HG03196 (cell line): ENCODE measurements around the gene HTRA3.

Experiments used
- ATAC-seq: cut with Tn5 transposase; IDR thresholded peaks from one replicate; pipeline ENCODE4 v1.9.1; 2021; ENCODE audit not compliant: unreplicated experiment

Gene HTRA3

DNA sequence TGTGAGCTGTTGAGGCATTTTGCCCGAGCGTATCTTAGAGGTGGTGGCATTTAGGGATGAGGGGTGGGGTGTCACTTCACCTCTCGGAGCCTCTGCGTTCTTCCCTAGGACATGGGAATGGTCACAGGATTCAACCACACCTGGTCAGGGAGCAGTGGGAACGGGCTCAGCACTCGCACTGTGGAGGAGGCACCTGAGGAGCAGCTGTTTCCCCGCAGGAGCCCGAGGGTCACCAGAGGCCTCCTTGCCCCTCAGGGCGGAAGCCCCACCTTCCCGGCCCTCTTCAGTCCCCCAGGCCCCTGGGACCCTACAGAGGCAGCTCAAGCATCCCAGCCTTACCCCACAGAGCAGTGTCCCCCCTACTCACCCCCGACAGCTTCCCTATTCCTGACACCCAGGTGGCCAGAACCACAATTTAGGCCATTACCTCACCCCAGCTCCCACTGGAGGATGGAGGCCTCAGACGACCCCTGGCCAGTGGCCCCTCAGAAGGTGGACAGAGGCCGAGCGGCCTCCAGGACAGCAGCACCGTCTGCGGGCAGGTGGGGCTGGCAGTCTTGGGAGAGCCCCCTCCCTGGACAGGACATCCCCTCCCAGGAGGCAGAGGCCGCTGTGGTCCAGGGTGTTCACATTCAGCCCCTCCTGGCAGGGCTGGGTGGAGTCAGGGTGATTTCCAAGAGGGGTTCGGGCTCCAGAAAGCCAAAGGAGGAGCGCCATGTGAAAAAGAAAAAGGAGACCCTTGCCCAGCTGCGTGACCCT, 4.2 kb upstream of the HTRA3 start:
- ATAC-seq = no peak

DNA sequence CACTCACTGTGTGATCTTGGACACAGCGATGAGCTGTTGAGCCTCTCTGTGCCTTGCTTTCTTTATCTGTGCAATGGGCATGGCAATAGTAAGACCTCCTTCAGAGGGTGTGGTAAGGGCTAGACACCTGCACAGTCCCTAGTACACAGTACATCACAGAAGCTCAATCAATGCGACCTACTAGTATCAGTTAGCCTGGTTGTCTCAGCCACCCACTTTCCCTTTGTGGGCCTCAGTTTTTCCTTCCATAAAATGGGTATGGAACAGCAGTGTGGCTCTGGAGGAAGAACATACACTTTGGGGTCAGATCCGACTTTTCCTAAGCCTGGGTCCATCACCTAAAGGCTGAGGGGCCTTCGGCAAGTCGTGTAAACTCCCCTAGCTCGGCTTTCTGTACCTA, 3.5 kb upstream of the HTRA3 start:
- ATAC-seq = no peak

DNA sequence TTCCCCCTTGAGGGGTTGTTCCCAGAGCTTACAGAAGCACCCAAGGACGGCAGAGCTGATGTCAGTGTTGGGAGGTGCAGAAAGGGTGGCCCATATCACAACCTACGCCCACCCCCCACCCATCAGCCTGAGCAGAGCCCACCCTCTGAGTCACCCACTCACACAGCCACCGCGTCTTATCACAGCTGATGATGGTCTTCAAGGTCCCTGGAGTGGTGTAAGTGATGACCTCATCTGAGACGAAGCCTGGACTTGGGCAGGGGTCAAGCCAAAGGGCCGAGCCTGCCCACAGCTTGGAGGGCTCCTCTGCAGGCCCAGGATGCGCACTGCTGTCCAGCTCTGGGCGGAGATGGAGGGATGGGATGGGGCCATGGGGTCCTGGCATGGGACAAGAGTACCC, 3.0 kb upstream of the HTRA3 start:
- ATAC-seq = no peak

DNA sequence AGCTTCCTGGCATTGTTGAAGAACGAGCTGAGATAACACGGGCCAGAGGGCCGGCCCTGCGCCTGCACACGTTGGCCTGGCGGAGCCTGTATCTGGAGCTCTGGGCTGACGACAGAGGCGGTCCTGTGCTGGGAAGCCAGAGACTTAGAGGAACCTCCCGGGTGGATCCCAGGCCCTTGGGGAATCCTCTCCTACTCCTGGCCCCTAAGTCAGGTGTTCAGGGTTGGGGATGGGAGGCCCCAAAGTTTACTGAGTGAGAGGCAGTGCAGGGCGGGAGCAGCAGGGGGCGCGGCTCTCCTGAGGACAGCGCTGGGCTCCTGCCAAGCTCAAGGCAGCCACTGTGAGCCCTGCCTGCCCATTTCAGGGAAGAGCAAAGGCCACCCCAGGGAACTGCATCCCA, 2.5 kb upstream of the HTRA3 start:
- no peak for ATAC-seq

DNA sequence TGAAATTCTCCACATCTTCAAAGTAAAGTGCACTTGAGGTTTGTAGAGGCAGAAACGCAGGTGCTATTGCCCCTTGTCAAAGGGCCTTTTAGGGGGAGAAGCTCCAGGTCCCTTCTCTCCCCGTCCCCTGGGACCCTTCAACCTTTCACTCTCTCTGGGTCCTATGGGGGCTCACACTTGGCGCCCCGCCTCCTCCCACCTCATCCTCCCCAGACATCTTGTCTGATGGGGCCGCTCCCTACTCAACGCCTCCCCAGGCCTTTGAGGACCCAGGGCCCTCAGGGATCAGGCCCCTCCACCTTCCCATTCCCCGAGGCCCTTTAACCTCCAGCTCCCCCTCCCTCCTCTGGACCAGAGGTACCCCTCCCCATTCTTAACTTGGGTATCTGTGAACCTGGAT, 1.3 kb upstream of the HTRA3 start:
- no peak for ATAC-seq

DNA sequence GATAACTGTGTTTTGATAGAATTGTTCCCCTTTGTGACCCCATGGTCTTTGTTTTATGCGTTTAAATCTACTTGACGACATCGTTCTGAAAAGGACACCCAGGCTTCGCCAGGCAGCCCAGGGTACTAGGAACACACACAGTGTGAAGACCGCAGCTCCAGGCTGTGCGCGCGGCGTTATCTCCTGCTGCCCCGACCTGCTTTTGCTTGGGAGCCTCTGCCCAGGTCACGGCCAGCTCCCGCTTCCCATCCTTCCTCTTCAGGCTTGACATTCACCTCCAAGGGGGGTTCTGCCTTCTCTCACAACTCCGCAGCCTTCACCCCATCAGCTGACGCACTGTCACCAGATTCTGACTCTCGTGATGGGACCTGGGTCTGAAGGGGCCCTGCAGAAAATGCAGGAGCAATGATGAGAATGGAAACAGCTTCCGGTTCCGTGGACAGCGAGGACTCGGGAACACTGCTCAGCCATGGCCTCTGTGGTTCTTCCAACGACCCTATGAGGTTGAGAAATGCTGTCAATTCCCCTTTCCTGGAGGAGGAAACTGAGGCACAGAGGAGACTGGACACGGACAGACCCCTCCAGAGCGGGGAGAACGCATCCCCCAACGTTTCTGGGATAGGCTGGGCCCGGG, 536 bp upstream of the HTRA3 start:
- ATAC-seq = no peak

DNA sequence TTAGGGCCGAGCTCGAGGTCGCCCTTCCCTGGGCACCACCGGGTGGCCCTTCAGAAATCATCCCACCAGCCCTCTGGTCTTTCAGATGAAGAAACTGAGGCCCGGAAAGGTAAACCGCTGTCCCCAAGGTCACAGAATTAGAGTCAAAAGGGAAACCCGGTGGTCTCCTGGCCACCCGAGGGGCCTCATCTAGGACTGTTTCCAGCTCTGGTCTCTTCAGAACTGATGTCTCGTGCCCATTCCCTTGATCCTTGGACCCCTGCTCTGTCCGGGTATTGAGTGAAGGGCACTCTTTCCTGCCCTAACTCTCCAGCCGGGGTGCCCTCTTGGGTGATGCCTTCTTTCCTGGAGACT, 841 bp downstream of the HTRA3 start:
- no peak for ATAC-seq

DNA sequence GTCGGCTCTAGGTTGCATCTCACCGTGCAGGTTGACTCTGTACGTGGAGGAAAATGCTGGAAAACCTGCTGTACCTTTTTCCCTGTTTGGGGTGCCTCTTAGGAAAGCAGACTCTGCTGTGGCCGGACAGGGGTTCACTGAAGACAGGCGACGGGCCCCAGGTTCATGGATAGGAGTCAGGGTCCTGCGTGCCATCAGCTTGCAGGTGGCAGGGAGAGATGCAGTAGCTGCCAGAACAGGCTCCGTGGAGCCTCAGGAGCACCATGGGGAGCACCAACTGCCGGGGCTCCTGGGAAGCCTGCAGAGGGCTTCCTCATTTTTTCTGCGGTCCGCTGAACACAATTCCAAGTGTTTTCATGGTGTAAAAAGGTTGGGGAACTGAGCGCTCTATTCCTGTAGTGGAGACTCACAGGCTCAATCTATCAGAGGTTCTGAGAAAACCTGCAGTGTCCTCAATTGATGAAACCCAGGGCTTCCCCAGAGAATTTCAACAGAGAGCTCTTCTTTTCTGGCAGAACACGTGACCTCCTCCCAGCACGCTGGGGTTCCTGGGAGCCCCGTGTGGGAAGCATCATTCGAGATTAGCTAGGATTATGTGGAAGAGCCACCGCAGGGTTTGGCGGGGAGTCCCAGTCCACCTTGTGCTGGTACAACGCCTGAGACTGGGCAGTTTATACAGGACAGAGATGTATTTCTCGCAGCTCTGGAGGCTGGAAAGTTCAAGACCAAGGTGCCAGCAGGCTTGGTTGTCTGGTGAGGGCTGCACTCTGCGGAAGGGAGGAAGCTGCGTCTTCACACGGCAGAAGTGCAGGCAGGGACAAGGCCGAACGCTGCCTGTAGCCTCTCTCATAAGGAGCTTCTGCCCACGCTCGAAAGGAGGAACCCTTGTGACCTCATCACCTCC, 1.6 kb downstream of the HTRA3 start:
- ATAC-seq = no peak

DNA sequence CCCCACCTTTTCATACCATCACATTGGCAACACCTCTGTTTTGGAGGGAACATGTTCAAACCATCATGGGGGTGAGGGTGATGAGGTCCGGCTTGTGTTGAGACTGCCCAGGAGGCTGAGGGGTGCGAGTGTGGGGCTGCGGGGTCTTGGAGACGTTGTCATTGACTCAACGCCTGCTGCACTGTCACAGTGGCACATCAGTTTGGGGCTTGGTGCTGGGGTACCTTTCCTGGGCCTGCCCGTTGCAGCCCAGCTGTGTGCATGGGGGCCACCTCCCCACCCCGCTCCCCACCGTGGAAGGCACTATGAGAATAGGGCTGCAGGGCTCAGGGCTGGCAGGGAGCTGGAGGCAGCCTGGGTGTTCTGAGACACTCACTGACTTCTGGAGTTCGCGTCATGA, 2.3 kb downstream of the HTRA3 start:
- ATAC-seq = no peak

DNA sequence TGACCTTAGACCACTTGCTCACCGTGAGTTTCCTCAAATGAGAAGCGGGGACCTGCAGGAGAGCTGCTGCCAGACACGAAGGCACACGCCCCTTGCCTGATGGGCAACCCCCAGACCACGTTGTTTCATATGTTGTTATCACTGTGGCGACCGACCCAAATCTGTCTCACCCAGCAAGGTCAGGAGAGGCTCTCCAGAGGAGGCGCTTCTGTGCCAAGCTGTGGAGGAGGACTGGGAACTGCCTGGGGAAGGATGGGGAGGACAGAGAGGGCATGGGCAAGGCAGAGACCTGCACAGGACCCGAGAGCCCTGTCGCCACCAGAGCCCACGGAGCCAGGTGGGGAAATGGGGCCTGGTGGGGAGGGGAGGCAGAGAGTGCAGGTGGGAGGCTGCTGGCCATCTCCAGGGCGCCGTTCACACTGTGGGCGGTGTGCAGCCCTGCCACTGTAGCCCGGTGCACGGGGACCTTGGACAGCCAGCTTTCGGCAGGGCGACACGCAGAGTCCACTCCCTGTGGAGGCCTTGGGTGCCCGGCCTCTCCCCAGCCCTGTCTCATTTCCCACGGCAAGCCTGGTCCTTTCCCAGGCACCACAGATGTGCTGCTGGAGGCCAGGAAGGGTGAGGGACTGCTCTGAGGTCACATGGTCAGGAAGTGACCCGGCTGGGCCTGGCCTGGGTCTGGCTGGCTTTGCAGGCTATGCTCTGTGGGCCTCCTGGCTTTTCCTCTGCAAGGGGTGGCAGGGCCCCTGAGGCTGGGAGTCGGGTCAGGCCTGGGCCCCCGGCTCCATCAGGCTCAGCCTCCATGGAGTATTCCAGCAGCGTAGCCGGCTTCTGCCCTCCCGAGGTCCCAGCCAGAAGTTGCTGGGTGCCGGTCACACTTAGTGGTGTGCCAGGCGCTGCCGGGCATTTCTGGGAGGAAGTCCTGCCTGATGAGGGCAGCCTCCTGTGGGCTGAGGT, 3.2 kb downstream of the HTRA3 start:
- ATAC-seq = no peak

DNA sequence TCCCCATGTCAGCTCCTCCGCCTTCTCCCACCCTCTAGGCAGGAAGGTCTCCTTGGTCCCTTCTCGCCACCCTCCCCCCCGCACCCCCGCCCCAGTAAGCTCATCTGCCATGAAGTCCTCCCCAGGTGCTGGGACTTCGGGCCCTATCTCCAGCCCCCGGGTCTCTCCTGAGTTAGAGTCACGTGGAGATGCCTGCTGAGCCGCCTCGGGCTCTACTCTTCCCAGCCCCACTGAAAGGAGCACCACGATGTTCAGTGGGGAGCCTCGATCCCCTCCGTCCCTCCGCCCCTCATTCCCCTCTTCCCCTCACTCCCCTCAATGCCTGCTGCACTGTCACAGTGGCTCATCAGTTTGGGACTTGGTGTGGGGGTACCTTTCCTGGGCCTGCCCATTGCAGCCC, 3.9 kb downstream of the HTRA3 start:
- ATAC-seq = no peak

DNA sequence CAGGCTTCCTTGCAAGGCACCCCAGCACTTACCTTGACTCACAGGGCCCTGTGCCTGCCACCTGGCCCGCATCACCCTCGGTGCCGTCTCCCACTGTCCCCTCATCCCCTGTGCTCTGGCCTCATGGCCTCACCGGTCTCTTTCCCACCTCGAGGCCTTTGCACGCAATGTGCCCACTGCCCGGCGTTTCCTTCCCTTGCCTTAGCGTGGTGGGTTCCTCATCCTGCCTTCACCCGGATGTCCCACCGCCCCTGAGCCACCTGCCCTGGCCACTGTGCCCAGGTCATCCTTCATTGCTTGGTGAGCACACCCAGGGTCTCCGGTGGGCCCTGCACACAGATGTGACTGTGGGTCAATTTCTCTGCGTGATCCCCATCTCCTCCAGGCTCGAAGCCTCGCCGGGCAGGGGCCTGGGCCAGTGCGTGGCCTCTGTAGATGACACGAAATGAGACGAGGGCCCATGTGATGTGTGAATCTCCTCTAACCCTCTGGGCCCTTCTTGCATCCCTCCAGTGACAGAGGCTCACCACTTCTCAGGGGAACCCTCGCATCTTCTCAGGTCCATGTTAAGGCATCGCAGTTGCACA, 4.6 kb downstream of the HTRA3 start:
- ATAC-seq = no peak

DNA sequence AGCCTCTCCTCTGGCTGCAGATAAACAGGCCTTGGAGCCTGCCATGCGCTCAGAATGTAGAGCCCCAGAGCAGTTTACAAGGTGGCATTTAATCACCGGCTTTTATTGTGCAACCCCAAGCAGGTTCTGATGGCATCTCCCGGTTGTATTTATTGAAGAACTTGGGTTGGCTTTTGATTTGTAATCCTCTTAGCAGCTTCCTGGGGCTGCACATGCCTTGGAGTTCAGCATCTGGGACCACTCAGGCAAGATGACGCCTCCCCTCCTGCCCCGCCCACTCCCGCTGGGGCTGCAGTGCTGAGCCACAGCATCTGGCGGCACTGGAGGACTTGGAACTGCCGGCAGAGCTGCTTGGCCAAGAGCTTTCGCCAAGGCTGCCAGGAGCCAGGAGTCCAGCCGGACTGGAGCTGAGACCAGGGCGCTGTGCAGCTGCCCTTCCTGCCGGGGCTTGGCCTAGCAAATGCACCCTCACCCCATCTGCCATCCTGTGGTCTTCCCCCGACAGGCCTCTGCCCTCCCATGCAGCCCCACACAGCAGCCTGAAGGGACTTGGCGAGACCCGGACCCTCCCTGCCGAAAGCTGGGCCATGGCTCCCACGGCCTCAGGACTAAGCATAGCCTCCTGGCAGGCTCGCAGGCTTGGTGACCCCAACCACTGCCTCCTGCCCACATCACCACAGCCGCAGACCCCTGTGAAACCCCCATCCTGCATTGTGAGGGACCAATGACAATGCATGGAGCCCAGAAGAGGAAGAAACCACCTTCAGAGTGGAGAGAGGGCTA, 5.4 kb downstream of the HTRA3 start:
- no peak for ATAC-seq

DNA sequence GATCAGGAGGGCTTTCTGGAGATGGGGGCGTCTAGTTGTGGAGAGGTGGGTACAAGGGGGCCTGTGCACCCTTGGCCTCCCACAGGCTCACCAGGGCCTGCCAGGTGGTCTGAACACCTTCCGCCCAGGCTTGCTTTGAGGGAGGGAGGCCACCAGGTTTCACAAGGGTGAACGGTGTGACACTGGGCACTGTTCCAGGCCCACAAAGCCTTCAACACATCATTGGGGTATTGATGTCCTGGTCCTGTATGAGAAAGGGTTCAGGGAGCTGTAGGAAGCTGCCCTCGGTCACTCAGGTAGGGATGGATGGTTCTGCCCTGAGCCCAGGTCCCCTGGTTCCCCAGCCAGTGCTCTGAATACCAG, 6.0 kb downstream of the HTRA3 start:
- no peak for ATAC-seq

DNA sequence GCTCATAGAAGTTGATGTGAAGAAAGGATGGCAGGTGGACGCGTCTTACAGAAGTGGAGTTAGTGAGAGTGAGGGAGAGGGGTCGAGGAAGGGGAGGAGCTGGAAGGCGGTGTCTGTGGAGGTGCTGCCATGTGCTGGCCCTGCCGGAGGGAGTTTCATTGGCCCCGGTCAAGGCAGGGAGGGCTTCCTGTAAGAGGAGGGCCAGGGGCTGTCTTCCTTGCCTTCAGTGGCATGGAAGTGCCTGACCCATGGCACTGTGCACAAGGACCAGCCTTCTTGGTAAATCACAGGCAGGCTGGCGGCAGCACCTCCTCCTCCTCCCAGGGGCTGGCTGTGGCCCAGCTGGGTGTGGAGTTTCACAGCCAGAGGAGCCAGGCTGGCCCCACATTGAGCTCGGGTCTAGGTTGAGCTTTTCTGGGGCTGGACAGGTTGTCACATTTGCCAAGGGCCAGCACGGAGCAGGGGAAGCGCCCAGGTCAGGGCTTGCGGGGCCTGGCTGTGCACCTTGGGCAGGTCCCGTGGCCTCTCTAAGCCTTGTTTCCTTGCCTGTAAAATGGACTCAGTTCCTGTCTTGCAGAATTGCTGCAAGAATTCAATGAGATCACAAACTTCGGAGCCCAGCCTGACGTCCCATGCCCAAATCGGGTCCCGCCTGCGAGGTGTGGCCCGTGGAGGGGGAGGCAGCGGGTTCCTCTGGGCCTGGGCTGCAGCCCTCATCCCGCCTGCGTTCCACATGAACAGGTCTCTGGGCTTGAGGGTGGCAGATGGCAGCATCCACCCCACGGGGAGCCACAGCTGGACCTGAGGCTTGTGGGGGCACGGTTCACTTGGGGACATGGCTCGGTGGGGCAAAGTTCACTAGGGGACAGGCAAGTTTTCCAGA, 7.0 kb downstream of the HTRA3 start:
- no peak for ATAC-seq

DNA sequence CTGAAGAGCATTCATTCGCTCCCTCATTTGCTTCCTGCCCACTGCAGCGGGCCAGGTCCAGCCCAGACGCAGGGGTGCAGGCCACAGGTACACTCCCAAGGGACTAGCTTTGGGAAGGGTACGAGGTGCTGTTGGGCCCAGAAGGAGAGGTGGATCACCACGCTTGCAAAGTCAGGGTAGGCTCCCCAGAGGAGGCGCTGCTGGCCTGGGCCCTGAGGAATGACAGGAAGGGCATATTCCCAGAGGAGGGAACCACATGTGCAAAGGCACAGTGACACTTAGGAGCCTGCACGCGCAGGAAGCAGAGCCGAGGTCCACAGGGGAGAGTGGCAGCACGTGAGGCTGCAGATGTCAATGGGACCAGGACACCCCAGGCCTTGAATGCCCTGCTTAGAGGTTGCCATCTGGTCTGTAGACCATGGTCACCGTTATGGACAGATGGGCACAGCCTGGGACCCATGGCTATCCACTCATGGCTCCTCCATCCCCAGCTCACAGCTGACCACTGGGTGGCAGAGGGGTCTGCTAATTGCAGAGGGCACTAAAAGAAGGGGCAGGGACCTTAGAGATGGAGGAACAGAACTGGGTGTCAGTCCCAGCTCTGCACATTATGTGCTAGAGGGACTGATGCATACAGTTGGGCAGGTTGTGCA, 7.9 kb downstream of the HTRA3 start:
- no peak for ATAC-seq

DNA sequence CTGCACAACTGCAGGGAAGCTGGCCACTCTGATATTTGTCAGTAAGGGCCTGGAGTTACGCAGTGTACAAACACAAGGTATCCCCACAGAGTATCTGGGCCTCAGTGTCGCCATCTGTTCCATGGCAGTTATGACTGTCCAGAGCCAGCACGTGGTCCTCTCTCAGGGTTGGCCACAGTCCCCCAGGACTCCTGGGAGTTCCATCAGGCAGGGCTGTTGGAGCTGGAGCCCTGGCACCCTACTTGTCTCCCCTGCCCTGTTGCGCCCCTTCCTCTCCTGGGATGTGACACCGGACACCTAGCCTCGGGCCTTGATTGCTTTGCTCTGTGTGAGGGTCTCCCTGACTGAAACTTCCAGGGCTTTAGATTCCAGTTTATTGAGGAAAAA, 8.4 kb downstream of the HTRA3 start:
- ATAC-seq = no peak
